WTC11 (cell line): ENCODE results near the gene ADORA1.

Experiments
- E2F1 ChIP-seq: sonication (generic); formaldehyde crosslinking; IDR thresholded peaks from 2 replicates; pipeline ENCODE4 v1.8.0; 2022; ENCODE audit warnings: mild to moderate bottlenecking, missing genetic modification reagents
- NFE2L1 ChIP-seq: sonication (generic); formaldehyde crosslinking; IDR thresholded peaks from 2 replicates; pipeline ENCODE4 v1.8.1; 2023; ENCODE audit warnings: missing genetic modification reagents
- TF ChIP-seq, protein P1 (sequence below): fragments of 200-600 bp; IDR thresholded peaks from 2 replicates; pipeline ENCODE4 v1.8.0; 2022; ENCODE audit warnings: antibody characterized with exemption

DNA sequence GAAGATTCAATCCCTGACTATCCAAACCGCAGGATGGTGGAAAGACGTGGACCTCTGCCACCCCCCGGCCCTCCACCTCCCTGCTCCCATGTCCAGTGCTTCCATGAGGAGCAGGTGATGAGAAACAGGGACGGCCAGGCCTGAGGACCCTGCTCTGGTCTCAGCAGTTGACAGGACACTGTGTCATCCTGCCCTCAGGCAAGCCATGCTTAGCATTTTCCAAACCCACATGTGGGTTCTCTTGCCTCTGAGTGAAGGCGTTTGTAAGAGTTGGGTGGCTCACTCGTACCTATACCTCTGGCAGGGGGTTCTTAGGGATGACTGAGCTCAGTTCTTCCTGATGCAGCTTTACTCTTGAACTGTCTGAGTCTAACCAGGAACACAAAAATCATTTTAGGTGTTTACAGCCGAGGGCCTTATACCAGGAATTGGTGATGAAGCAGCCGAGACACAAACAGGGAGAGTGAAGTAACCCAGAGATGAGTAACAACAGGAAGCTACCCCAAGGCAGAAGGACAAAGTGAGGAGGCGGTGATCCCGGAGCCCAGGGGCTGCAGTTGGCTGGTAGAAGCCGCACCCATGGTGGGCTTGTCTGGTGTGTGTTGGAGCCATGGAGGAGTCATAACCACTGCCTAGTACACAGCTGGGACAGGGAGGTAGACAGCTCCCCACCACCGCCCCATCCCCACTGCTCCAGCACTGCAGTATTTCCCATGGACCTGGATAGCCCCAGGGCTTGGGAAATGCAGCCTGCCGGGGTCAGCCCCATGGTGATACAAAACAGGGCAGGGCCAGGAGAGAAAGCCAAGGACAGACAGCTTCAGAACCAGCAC, 26.7 kb downstream of the ADORA1 start:
- TF ChIP-seq, protein P1, sequence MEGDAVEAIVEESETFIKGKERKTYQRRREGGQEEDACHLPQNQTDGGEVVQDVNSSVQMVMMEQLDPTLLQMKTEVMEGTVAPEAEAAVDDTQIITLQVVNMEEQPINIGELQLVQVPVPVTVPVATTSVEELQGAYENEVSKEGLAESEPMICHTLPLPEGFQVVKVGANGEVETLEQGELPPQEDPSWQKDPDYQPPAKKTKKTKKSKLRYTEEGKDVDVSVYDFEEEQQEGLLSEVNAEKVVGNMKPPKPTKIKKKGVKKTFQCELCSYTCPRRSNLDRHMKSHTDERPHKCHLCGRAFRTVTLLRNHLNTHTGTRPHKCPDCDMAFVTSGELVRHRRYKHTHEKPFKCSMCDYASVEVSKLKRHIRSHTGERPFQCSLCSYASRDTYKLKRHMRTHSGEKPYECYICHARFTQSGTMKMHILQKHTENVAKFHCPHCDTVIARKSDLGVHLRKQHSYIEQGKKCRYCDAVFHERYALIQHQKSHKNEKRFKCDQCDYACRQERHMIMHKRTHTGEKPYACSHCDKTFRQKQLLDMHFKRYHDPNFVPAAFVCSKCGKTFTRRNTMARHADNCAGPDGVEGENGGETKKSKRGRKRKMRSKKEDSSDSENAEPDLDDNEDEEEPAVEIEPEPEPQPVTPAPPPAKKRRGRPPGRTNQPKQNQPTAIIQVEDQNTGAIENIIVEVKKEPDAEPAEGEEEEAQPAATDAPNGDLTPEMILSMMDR, result no peak
- TF ChIP-seq NFE2L1 (CRISPR knock-in tag), result no peak
- no peak for TF ChIP-seq E2F1
